K562 (cell line): Measurements from ENCODE around the gene NSDHL. TPM values are rescaled to one million over a fixed set of nuclear protein-coding genes. Genes with fewer than 3 reads are reported as not detected.
A peak's percentile ranks its signal among the peaks of the same experiment; 100 is the strongest.

ENCODE experiments used
- ATAC-seq: fragments of 200-7000 bp; cut with Tn5 transposase; 3 replicates; pipeline ENCODE4 v1.9.1; 2020; ENCODE audit warnings: moderate library complexity
- Bru-seq: library from RNA; stranded (reverse); fragments of 400-500 nt; gene quantifications from one replicate; lab custom pipeline; 2021; lab: Mats Ljungman, UMichigan
- BruChase-seq, 2 experiments: library from RNA; stranded (reverse); fragments of 400-500 nt; gene quantifications; one replicate each; lab custom pipeline; 2021; lab: Mats Ljungman, UMichigan
- BruUV-seq: library from RNA; stranded (reverse); fragments of 400-500 nt; replicated peaks from 2 replicates; lab custom pipeline; 2021; lab: Mats Ljungman, UMichigan
- CTCF ChIA-PET: fragments of 300-600 bp; formaldehyde crosslinking; extraction: SDS; loops from one replicate; lab custom pipeline; 2021; ENCODE audit warnings: low intra/inter-chr PET ratio; lab: Yijun Ruan, JAX
- POLR2A ChIA-PET: fragments of 300-600, 350-650 bp; sonication (Branson Sonifier 250); formaldehyde crosslinking; extraction: SDS; loops from one replicate; lab custom pipeline; 2021; ENCODE audit warnings: antibody characterized with exemption, inconsistent platforms; lab: Yijun Ruan, JAX
- DNase-seq, 4 experiments: peaks; one replicate each; pipeline versions ENCODE4 v3.0.0 to v3.0.0-alpha.2; 2011 to 2018; ENCODE audit warnings: low spot score in 3 of 4, mixed read lengths in 3 of 4; ENCODE audit errors: extremely low read depth in 1 of 4
- FAIRE-seq: peaks from 2 replicates; lab custom pipeline; 2011; peaks lifted over from hg19 to GRCh38; lab: Jason Lieb, UNC
- H2AFZ ChIP-seq: 2 replicates; pipeline ENCODE4 v1.6.0; 2011; ENCODE audit warnings: low read depth, low read length, control low read depth, inconsistent platforms
- H3K27ac ChIP-seq: fragments of 200-600 bp; 3 replicates; pipeline ENCODE4 v1.8.0; 2011; ENCODE audit warnings: low read depth, mild to moderate bottlenecking, control low read depth, inconsistent platforms, low read length, moderate library complexity, mixed read lengths; ENCODE audit errors: extremely low read depth
- H3K27me3 ChIP-seq, 2 experiments: fragments of 300-600 bp in 1 of 2; 2 replicates in 1 of 2; 3 replicates in 1 of 2; pipeline versions ENCODE4 v1.6.0 to v1.8.0; 2011; ENCODE audit warnings: inconsistent platforms in 2 of 2, low read length in 2 of 2, mild to moderate bottlenecking in 1 of 2, mixed read lengths in 1 of 2, moderate library complexity in 1 of 2; ENCODE audit not compliant: control insufficient read depth in 2 of 2, insufficient read depth in 2 of 2
- H3K36me3 ChIP-seq: fragments of 300-600 bp; 3 replicates; pipeline ENCODE4 v1.8.0; 2011; ENCODE audit warnings: mild to moderate bottlenecking, low read length, inconsistent platforms; ENCODE audit not compliant: control insufficient read depth, insufficient read depth
- H3K4me1 ChIP-seq, 2 experiments: fragments of 200-600 bp in 1 of 2; replicated peaks in 1 of 2; 2 replicates in 1 of 2; 3 replicates in 1 of 2; pipeline versions ENCODE4 v1.5.1 to v1.8.0; 2011; ENCODE audit warnings: inconsistent platforms in 2 of 2, low read length in 2 of 2, mild to moderate bottlenecking in 1 of 2, mixed read lengths in 1 of 2, moderate library complexity in 1 of 2; ENCODE audit not compliant: control insufficient read depth in 2 of 2, insufficient read depth in 2 of 2
- H3K4me2 ChIP-seq: 2 replicates; pipeline ENCODE4 v1.6.1; 2011; ENCODE audit warnings: low read length, control low read depth, inconsistent platforms, mixed read lengths; ENCODE audit not compliant: insufficient read depth
- H3K4me3 ChIP-seq: fragments of 200-600 bp; sonication (generic), shearing (Covaris generic); 2 replicates; pipeline ENCODE4 v1.5.1; 2016; ENCODE audit warnings: control low read depth, inconsistent platforms
- H3K79me2 ChIP-seq: fragments of 200-600 bp; 3 replicates; pipeline ENCODE4 v1.8.0; 2011; ENCODE audit warnings: low read length, inconsistent platforms; ENCODE audit not compliant: control insufficient read depth, insufficient read depth
- H3K9ac ChIP-seq, 2 experiments: 2 replicates each; pipeline versions ENCODE4 v1.6.0 to v1.6.1; 2011; ENCODE audit warnings: low read depth in 2 of 2, low read length in 2 of 2, control low read depth in 1 of 2, inconsistent platforms in 1 of 2, mild to moderate bottlenecking in 1 of 2, mixed read lengths in 1 of 2; ENCODE audit not compliant: insufficient read depth in 1 of 2
- H3K9me1 ChIP-seq: one replicate; pipeline ENCODE4 v1.6.0; 2011; ENCODE audit warnings: inconsistent platforms, mild to moderate bottlenecking, low read length, moderate library complexity; ENCODE audit not compliant: control insufficient read depth, insufficient read depth
- H3K9me3 ChIP-seq: replicated peaks from 2 replicates; pipeline ENCODE4 v1.5.1; 2011; ENCODE audit warnings: low read depth, low read length, inconsistent platforms; ENCODE audit not compliant: control insufficient read depth, insufficient read depth
- H4K20me1 ChIP-seq: replicated peaks from 2 replicates; pipeline ENCODE4 v1.6.1; 2011; ENCODE audit warnings: low read length, inconsistent platforms, mixed read lengths; ENCODE audit not compliant: control insufficient read depth, insufficient read depth
- CREM ChIP-seq: IDR thresholded peaks from 2 replicates; pipeline ENCODE4 v1.6.1; 2014; ENCODE audit warnings: antibody characterized with exemption, low read depth
- HNRNPLL ChIP-seq: fragments of 200-400 bp; formaldehyde crosslinking; IDR thresholded peaks from 2 replicates; pipeline ENCODE4 v1.6.1; 2017; ENCODE audit warnings: low read length, low read depth, mild to moderate bottlenecking; ENCODE audit not compliant: poor library complexity, severe bottlenecking
- PHF21A ChIP-seq: fragments of 450-650 bp; IDR thresholded peaks from 2 replicates; pipeline ENCODE4 v1.6.1; 2017; ENCODE audit warnings: low read depth, borderline replicate concordance
- SIN3A ChIP-seq, 2 experiments: fragments of 150-350 bp in 1 of 2; IDR thresholded peaks; 2 replicates each; pipeline ENCODE4 v1.6.1; 2011 to 2016; ENCODE audit warnings: borderline replicate concordance in 2 of 2, low read depth in 2 of 2, low read length in 2 of 2, mild to moderate bottlenecking in 2 of 2, moderate library complexity in 2 of 2; ENCODE audit not compliant: control insufficient read depth in 1 of 2
- THAP12 ChIP-seq: fragments of 250-450 bp; sonication (Bioruptor Pico); IDR thresholded peaks from 2 replicates; pipeline ENCODE4 v1.9.0; 2021; ENCODE audit warnings: mild to moderate bottlenecking, inconsistent platforms
- ZFX ChIP-seq: sonication (generic); formaldehyde crosslinking; IDR thresholded peaks from 2 replicates; pipeline ENCODE4 v1.8.0; 2022; ENCODE audit warnings: mild to moderate bottlenecking, missing genetic modification reagents, moderate library complexity
- WGBS: fragments of 100-300 bp; shearing (Covaris generic); methylation state at CpG from one replicate; pipeline ENCODE4 v1.1.6; 2016; ENCODE audit warnings: low coverage, mixed read lengths; ENCODE audit not compliant: insufficient coverage; ENCODE audit errors: missing lambda C conversion rate; 5-methylcytosine and 5-hydroxymethylcytosine counted together
- in situ Hi-C: fragments of 300-500 bp; cut with MboI; formaldehyde crosslinking; loops from 4 replicates; pipeline ENCODE4 v1.15.0; 2018; ENCODE audit warnings: inconsistent platforms, mixed read lengths
- intact Hi-C: fragments of 100-400 bp; cut with micrococcal nuclease; formaldehyde crosslinking; loops from 2 replicates; pipeline ENCODE4 v1.14.2; 2022
- long read RNA-seq, 3 experiments: library from polyadenylated mRNA in 2 of 3; library from RNA in 1 of 3; unstranded in 2 of 3; stranded (forward) in 1 of 3; transcript quantifications; one replicate each; pipeline ENCODE4 v2.0.0, GENCODE V29; 2019 to 2022
- polyA minus RNA-seq, 3 experiments: library from RNA; depleted of rRNA, polyadenylated mRNA; stranded (reverse); fragments of >200 nt; gene quantifications; 2 replicates each; pipeline ENCODE4 v1.2.3, GENCODE V29; 2011
- polyA plus RNA-seq, 8 experiments: library from polyadenylated mRNA; depleted of rRNA in 4 of 8; stranded (reverse) in 5 of 8; unstranded in 3 of 8; fragments of >200 nt; fragmentation: Nextera tagmentation in 2 of 8; fragmentation: Illumina TruSeq in 1 of 8; extraction: Ambion mirVana in 2 of 8; extraction: Trizol in 1 of 8; gene quantifications; 2 replicates each; pipeline versions ENCODE4 v1.2.1 to v1.2.3, GENCODE V29; 2011 to 2014; ENCODE audit warnings: inconsistent platforms in 1 of 8, missing spikeins in 1 of 8
- total RNA-seq, 7 experiments: library from RNA; depleted of rRNA in 6 of 7; stranded (reverse); fragments of >200 nt in 6 of 7; fragmentation: Illumina TruSeq in 2 of 7; extraction: Trizol in 2 of 7; gene quantifications; 2 replicates each; pipeline versions ENCODE4 v1.2.1 to v1.2.3, GENCODE V29; 2011 to 2021; ENCODE audit warnings: low replicate concordance in 1 of 7

The NSDHL gene
- 29.2 and 39.7 TPM in 2 replicates for total RNA-seq (2011; cell fraction: chromatin; rRNA removed; ENCODE audit: low replicate concordance)
- total RNA-seq (2011; cell fraction: nucleolus; rRNA removed): 34.6 and 39.7 TPM in 2 replicates
- 29.8 and 34.7 TPM in 2 replicates for total RNA-seq (2011; cell fraction: nucleoplasm; rRNA removed)
- 37.1 and 38.4 TPM in 2 replicates for total RNA-seq (2014; rRNA removed)
- total RNA-seq (2014; rRNA removed; fragmentation: Illumina TruSeq; extraction: Trizol): 26.9 and 30.5 TPM in 2 replicates
- total RNA-seq (2015; rRNA removed; fragmentation: Illumina TruSeq; extraction: Trizol): 21.0 and 22.5 TPM in 2 replicates
- total RNA-seq (2021): 37.1 and 40.3 TPM in 2 replicates
- 63.4 and 71.8 TPM in 2 replicates for polyA plus RNA-seq (2011; rRNA removed)
- 59.7 and 65.5 TPM in 2 replicates for polyA plus RNA-seq (2011; cell fraction: cytosol; rRNA removed)
- polyA plus RNA-seq (2011; cell fraction: nucleus; rRNA removed): 29.7 and 34.0 TPM in 2 replicates
- 30.9 and 51.3 TPM in 2 replicates for polyA plus RNA-seq (2012)
- 52.5 and 62.8 TPM in 2 replicates for polyA plus RNA-seq (2014; fragmentation: Illumina TruSeq; extraction: Trizol)
- 10 to 100 TPM; 49.7 to 57.4 TPM for polyA plus RNA-seq (2014; fragmentation: Nextera tagmentation; extraction: Ambion mirVana)
- polyA plus RNA-seq (2014; rRNA removed): 40.8 and 41.1 TPM in 2 replicates
- polyA minus RNA-seq (2011; rRNA and poly(A)+ RNA removed): 34.0 and 39.9 TPM in 2 replicates
- 17.8 and 21.5 TPM in 2 replicates for polyA minus RNA-seq (2011; cell fraction: cytosol; rRNA and poly(A)+ RNA removed)
- polyA minus RNA-seq (2011; cell fraction: nucleus; rRNA and poly(A)+ RNA removed): 6.5 and 10.7 TPM in 2 replicates
- percentile 74 among the genes with signal in this experiment for Bru-seq, nascent RNA
- percentile 78 among the genes with signal in this experiment for BruChase-seq, experiment 1, labeled RNA remaining after a 2-hour chase
- percentile 84 among the genes with signal in this experiment for BruChase-seq, experiment 2, labeled RNA remaining after a 6-hour chase
- long read RNA-seq, experiment 1, transcript NSDHL-201 (8 exons, 1,929 nt): major isoform, 116 of 159 reads
- long read RNA-seq, experiment 1, transcript NSDHL-203 (9 exons, 1,630 nt): minor isoform, 22 of 159 reads
- long read RNA-seq, experiment 1, partial matches to known transcripts: 11 of 159 reads
- long read RNA-seq, experiment 1, other reads (novel, unspliced or antisense): 10 of 159 reads
- long read RNA-seq, experiment 2, transcript NSDHL-203 (9 exons, 1,630 nt): minor isoform, 5 of 79 reads
- long read RNA-seq, experiment 2, transcript NSDHL-201 (8 exons, 1,929 nt): major isoform, 58 of 79 reads
- long read RNA-seq, experiment 2, partial matches to known transcripts: 11 of 79 reads
- long read RNA-seq, experiment 2, other reads (novel, unspliced or antisense): 5 of 79 reads
- long read RNA-seq, experiment 3, transcript NSDHL-201 (8 exons, 1,929 nt): major isoform, 57 of 67 reads
- long read RNA-seq, experiment 3, partial matches to known transcripts: 4 of 67 reads
- long read RNA-seq, experiment 3, other reads (novel, unspliced or antisense): 3 of 67 reads

GRCh38 chrX:152830312-152831305 lies at the start of gene NSDHL, which contains the start of gene CETN2:
NSDHL (plus strand) TSS chrX:152831063; CDS start chrX:152846325, 15,262 bp downstream.
CETN2 (minus strand) TSS chrX:152830757; CDS start chrX:152830710, 47 bp downstream.
- Histone ChIP-seq H2AFZ (peak within 1 kb of the TSS; percentile 81), H3K4me2 (peak within 1 kb of the TSS; percentile 95), H3K36me3 (peaks cover 42% of the 10 kb centered on the region; the same call in 2 of the 3 replicates), H3K79me2 (peaks cover 42% of the 10 kb centered on the region), H3K27ac (peak within 1 kb of the TSS; percentile 82), H3K9me3 (no peaks in the 10 kb centered on the region), H3K4me1 (peaks cover 12 to 14% of the 10 kb centered on the region in 2 experiments; a peak in 4 of 5 replicates), H3K9ac (peak within 1 kb of the TSS; percentile 85 to 99), H4K20me1 (no peaks in the 10 kb centered on the region; the same call in 1 of the 2 replicates), H3K4me3 (peak within 1 kb of the TSS; percentile 62), H3K27me3 (no peaks in the 10 kb centered on the region), H3K9me1 (no peaks in the 10 kb centered on the region)
- POLR2A ChIA-PET: interaction anchor here (0.6 to 1.0 kb wide), 3 partner anchors 9 to 818 kb away, joined by 3 to 6 read pairs (median 4); no protein-coding TSS in a partner anchor
- intact Hi-C loops: loop anchor here (10.0 kb wide), 1 partner anchor 84 kb away; no protein-coding TSS in a partner anchor
- FAIRE-seq (peak; percentile 96), DNase-seq (peak; percentile 97 to 99 (median 98)), ATAC-seq (peak; percentile 99)
- in situ Hi-C loops: no loop called here
- CTCF ChIA-PET: interaction anchor here (0.6 kb wide), 1 partner anchor 182 kb away, joined by 3 read pairs; no protein-coding TSS in a partner anchor
- under 1% methylated on average over 59 of the region's 71 CpGs for WGBS
- no TSS peak for BruUV-seq
- no peak for TF ChIP-seq PHF21A
- peak; percentile 73 for TF ChIP-seq ZFX (CRISPR knock-in tag)
- 0 out of 2 replicates have a peak, but pooled peaks have one; percentile 19 for TF ChIP-seq THAP12 (CRISPR knock-in tag)
- TF ChIP-seq SIN3A (IDR thresholded peaks at IDR 0.05; ENCODE audit: borderline replicate concordance in 2 of 2, control insufficient read depth in 1 of 2, low read depth in 2 of 2, low read length in 2 of 2): peak; percentile 59 to 90; a peak in 1 of 4 replicates
- peak; percentile 88 for TF ChIP-seq CREM
- TF ChIP-seq HNRNPLL: peak; percentile 32
